Measurements from ENCODE around the gene ZNF283.

The ZNF283 gene

DNA sequence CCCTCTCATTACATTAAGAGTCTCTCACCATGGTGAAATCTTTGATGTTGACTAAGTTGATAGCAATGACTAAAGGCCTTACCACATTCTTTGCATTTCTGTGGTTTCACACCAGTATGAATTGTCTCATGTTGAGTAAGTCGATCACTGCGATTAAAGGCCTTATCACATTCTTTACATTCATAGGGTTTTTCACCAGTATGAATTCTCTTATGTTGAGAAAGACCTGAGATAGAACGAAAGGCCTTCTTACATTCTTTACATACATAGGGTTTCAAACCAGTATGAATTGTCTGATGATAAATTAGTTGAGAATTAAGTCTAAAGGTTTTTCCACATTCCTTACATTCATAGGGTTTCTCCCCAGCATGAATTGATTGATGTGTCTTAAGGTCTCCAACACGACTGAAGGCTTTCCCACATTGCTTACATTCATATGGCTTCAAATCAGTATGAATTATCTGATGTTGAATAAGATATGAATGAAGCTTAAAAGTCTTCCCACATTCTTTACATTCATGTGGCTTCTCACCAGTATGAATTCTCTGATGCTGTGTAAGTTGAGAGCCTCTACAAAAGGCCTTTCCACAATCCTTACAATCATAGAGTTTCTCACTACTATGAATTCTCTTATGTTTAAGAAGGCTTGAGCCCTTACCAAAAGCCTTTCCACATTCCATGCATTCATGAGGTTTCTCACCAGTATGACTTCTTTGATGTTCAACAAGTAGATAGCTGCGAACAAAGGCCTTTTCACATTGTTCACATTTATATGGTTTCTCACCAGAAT, 45.6 kb downstream of the ZNF283 start:
- DNase-seq = no peak

DNA sequence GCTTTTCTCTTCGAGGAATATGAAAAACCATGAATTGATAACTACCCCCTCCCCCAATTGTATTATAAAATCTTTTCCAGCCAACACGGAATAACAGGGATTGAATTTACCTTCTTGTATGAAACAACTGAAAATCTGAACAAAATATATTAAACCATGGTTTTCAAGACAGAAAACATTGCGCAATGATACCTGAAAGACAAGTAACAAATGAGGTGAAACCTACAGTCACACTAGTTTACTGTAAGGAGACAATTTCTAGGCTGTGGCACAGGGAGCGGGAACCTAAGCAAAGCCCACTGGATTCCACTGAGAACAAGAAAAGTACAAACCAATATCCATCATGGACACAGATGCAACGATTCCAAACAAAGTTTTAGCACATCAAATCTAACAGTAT, 53.4 kb downstream of the ZNF283 start:
- DNase-seq = no peak

DNA sequence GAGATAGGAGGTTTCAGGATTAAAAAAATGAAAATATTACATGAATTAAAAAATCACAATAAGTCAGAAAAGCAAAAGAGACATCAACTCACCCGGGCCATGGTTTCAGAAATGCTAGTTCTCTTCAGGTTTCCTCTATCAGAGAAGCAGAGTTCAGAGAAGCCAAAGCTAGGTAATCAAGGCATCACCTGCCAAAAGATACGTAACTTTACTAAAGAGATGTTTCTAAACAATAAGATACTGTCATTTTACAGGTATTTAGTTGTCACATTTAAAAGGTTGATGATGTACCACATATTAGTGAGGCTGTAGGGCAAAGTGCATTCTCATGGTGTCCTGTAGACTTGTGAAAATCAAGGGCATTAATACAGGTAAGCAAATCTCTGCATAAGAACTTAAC, 56.7 kb downstream of the ZNF283 start, which contains the start of gene ZNF404:
Gene ZNF404, minus strand, starts transcription at position 101 of the 400 bp plus-strand sequence.
- DNase-seq = no peak

DNA sequence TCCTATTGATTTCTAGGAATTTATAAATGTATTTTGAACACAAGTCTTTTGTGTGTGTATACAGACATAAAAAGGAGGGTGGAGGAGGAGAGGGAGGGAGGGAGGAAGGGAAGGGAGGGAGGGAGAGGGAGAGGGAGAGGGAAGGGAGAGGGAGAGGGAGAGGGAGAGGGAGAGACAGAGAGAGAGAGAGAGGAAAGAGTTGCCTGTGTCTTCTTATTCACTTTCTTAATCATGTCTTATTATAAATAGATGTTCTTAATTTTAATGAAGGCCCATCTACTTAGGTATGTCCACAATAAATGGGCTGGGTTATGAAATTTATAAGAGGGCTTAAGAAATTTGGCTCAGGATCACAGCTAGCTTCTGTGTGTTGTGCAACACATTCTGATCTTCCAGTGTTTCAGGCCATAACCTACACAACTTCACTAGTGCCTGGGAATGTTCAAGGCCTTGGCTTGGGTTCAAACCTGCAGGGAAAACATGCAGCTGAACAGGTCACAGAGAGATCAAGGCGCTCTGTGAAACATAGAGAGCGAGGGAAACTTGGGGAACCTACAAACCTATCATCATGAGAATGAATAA, 68.7 kb downstream of the ZNF283 start:
- no peak for DNase-seq

Measured in NCI-H2227 treated with DMSO at 0.1 percent for 48 hours (cell line).